C4-2B (cell line): Measurements from ENCODE around the gene MAGI2.

Experiments used
- ZFX ChIP-seq: fragments of 450-650 bp; IDR thresholded peaks from 2 replicates; pipeline ENCODE4 v1.6.1; 2017
- TF ChIP-seq, protein P1 (sequence below): fragments of 450-650 bp; conservative IDR thresholded peaks from 2 replicates; pipeline ENCODE4 v1.5.1; 2017; ENCODE audit warnings: mild to moderate bottlenecking

DNA sequence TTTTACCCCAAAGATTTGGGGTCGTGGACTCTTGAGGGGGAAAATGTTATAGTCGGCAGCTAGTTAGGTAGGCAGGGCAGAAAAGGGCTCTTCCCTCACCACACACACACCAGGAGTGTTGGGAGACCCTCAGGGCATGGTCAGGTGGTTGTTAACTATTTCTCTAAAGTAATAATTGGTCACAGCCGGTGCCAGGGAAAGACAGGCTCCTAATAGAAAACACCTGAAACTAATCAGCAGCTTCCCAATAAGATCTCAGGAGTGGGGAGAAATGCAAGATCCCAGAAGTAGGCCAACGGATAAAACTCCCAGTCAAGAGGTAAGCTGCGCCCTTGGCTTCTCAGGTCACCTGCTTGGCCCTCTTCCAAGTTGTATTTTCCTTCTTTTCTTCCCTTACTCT, 1441.8 kb downstream of the MAGI2 start:
- TF ChIP-seq, protein P1, sequence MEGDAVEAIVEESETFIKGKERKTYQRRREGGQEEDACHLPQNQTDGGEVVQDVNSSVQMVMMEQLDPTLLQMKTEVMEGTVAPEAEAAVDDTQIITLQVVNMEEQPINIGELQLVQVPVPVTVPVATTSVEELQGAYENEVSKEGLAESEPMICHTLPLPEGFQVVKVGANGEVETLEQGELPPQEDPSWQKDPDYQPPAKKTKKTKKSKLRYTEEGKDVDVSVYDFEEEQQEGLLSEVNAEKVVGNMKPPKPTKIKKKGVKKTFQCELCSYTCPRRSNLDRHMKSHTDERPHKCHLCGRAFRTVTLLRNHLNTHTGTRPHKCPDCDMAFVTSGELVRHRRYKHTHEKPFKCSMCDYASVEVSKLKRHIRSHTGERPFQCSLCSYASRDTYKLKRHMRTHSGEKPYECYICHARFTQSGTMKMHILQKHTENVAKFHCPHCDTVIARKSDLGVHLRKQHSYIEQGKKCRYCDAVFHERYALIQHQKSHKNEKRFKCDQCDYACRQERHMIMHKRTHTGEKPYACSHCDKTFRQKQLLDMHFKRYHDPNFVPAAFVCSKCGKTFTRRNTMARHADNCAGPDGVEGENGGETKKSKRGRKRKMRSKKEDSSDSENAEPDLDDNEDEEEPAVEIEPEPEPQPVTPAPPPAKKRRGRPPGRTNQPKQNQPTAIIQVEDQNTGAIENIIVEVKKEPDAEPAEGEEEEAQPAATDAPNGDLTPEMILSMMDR: no peak
- TF ChIP-seq ZFX: no peak
